HG03280 (cell line): ENCODE data around the gene PRDM16.

Source experiments
- ATAC-seq: cut with Tn5 transposase; IDR thresholded peaks from one replicate; pipeline ENCODE4 v1.9.1; 2021; ENCODE audit warnings: mild to moderate bottlenecking, moderate library complexity; ENCODE audit not compliant: unreplicated experiment

Gene PRDM16

GRCh38 chr1:3345792-3346191, 276.8 kb downstream of the PRDM16 start:
- ATAC-seq: no peak

GRCh38 chr1:3346478-3346877, 277.5 kb downstream of the PRDM16 start:
- ATAC-seq: no peak

GRCh38 chr1:3347257-3348020, 278.4 kb downstream of the PRDM16 start:
- no peak for ATAC-seq

GRCh38 chr1:3348196-3348865, 279.3 kb downstream of the PRDM16 start:
- ATAC-seq: no peak

- ATAC-seq: no peak
These were observed 280.4 kb downstream of the PRDM16 start for GRCh38 chr1:3349161-3349967.

GRCh38 chr1:3349968-3350299, 280.9 kb downstream of the PRDM16 start:
- ATAC-seq: no peak

GRCh38 chr1:3350506-3351261, 281.7 kb downstream of the PRDM16 start:
- ATAC-seq: no peak

GRCh38 chr1:3351449-3352298, 282.7 kb downstream of the PRDM16 start:
- ATAC-seq: no peak

GRCh38 chr1:3352299-3352951, 283.4 kb downstream of the PRDM16 start:
- no peak for ATAC-seq

- no peak for ATAC-seq
These were observed 283.9 kb downstream of the PRDM16 start for GRCh38 chr1:3352952-3353331.

GRCh38 chr1:3353876-3354275, 284.9 kb downstream of the PRDM16 start:
- ATAC-seq: no peak

- ATAC-seq: no peak
These were observed 286.1 kb downstream of the PRDM16 start for GRCh38 chr1:3355089-3355488.

GRCh38 chr1:3355894-3356826, 287.2 kb downstream of the PRDM16 start:
- no peak for ATAC-seq

GRCh38 chr1:3356827-3357460, 287.9 kb downstream of the PRDM16 start:
- ATAC-seq: no peak

- no peak for ATAC-seq
These were observed 288.7 kb downstream of the PRDM16 start for GRCh38 chr1:3357526-3358297.

GRCh38 chr1:3359351-3359750, 290.3 kb downstream of the PRDM16 start:
- no peak for ATAC-seq

GRCh38 chr1:3359756-3360440, 290.9 kb downstream of the PRDM16 start:
- no peak for ATAC-seq
